Hepatic stellate cell (primary cell): Measurements from ENCODE around the gene TFPT.
A peak's percentile ranks its signal among the peaks of the same experiment; 100 is the strongest.
"Not testable (repeated sequence)": the region's sequence is repeated elsewhere in the genome, so short reads cannot be mapped to it uniquely, and the experiment has no call there.

Experiments
- DNase-seq: peaks from one replicate; pipeline ENCODE4 v3.0.0; 2011; ENCODE audit warnings: low spot score

The TFPT gene

DNA sequence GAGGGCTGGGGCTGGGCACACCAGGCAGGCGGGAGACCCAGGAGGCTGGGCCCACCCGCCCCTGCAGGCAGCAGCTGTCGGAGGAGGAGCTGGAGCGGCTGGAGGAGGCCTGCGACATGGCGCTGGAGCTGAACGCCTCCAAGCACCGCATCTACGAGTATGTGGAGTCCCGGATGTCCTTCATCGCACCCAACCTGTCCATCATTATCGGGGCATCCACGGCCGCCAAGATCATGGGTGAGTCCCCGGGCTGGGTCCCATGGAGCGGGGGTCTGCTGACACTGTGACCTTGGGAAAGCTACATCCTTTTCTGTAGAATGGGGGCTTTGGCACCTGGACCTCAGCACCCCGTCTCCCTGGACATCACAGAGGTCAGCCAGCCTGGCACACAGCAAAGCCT, 8.2 kb upstream of the TFPT start:
- DNase-seq: no peak

DNA sequence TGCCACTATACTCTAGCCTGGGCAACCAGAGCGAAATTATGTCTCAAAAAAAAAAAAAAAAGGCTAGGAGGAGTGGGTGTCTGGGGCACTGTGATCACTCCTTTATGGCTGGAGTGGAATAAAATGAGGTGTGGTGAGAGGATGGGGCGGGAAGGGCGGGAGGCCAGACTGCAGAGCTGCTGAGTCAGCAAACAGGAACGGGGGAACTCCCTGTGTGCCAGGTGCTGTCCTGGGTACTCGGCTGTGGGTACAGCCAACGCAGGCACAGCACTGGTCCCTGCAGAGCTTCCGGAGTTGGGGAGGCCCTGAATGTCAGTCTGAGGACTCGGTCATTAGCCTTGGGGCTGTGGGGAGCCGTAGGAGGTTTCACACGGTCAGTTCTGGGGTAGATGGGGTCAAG, 5.8 kb upstream of the TFPT start:
- no peak for DNase-seq

DNA sequence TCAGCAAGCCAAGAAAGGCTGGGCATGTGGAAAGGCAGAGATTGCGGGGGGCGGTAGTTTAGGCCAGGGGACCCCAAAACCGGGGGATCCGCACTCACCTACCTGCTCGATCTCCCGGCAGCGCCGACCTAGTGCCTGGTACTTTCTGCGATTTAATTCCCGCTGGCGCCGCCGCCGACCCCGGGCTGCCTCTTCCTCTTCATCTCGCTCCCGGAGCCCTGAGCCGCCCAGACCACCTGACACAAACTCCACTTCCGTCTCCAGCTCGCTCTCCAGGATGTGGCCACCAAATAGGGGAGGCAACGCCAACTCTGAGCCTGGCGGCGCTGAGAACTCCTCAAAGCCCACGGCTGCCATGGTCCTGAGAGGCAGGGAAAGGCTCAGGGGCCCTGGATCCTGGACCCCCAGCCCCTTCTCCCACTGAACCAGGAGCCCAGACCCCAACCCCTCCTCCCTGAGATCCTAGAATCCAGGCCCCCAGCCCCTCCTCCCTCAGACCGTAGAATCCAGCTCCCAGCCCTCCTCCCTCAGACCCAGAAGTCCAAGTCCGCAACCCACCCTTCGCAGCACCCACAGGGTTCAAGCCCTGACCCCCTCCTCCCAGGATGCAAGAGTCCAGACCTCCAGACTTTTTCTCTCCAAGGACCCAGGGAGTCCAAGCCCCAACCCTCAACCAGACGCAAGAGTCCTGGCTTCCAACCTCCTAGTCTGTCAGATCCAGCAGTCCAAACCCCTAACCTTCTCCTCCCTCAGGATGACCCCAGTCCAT, 933 bp downstream of the TFPT start:
- peak; percentile 63 for DNase-seq

DNA sequence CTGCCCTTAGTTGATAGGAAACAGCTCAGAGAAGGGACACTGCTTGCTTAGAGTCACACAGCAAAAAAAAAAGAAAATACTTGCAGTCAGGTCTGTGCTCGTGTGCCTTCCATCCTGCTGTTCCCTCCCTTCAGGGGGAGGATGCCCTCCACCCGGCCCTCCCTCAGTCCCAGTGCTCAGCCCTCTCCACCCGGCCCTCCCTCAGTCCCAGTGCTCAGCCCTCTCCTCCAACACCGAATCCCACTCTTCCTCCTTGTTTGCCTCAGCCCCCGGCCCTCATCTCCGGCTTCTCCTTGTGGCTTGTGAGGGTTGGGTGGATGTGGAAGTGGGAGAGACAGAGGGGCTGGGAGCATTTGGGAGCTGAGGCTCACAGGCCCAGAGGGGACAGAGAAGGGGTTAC, 5.8 kb downstream of the TFPT start:
- DNase-seq: no peak

DNA sequence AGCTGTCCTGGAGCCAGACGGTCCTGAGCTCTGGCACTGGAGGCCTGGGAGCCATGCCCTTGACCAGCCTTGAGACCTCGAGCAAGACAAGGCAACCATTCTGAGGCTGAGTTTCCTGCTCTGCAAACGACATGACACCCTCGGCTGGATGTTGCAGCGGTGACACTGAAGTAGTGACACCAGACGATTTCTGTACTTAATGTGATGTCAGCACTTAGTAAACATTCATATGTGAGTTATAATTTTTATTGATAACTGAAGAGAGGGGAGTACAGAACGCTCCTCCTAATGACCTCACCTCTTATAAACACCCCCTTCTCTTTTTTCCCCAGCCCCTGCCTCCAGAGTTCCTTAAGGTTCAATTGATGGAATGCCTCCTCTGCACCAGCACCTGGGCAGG, 7.0 kb downstream of the TFPT start:
- no peak for DNase-seq

DNA sequence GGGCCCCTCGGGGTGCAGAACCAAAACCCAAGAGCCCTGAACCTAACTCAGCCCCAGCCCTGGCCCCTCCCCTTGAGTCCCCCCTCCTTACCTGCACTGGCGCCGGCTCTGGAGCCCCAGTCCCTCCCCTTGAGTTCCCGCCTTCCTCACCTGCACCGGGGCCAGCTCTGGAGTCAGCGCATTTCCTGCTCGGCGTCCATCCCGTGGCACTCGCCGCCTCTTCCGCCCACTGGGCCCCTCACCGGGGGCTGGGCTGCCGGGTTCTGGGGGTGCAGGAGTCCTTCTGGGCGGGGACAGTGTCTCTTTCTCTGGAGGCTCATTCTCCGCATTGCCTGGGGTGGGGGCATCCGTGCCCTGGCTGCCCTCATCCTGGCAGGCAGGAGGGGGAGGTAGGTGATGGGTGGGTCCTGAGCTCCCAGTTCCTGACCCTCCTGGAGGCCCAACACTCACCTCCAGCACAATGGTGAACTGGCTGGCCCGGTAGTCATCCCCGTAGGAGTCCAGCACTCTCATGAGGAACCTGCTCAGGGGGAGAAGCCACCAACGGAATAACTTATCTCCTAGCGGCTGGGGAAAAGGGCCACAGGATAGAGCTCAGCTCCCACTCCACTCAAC, 7.5 kb downstream of the TFPT start:
- DNase-seq: no peak

DNA sequence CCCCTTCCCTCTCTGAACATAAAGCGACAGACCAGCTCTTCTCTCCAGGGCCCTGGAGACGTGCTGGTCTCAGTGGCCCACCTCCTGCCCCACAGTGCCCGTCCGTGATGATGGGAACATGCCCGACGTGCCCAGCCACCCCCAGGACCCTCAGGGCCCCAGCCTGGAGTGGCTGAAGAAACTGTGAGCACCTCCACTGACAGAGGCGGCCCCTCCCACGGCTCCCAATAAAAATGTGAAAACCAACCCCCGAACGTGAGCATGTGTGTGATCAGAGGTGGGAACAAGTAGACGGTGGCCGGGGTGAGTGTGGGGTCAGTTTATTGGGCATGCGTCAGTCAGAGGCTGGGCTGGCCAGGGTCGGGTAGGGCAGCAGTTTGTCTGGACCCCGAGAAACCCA, 8.7 kb downstream of the TFPT start:
- DNase-seq: no peak

DNA sequence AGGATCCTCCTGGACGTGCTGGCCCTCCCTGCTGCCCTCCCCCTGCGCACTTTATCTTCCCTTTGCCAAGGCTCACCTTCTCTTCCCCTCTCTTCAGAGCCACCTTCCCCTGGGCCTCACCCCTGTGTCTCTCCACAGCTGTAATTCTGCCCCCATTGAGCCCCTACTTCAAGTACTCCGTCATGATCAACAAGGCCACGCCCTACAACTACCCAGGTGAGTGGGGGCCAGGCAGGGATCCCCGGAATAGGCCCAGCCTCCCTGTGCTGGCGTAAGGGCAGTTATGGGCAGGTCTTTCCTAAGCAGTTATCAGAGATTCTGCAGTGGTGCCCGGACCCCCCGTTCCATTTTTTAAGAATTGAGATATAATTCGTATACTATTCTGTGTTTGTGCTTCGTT, 9.7 kb downstream of the TFPT start:
- no peak for DNase-seq

DNA sequence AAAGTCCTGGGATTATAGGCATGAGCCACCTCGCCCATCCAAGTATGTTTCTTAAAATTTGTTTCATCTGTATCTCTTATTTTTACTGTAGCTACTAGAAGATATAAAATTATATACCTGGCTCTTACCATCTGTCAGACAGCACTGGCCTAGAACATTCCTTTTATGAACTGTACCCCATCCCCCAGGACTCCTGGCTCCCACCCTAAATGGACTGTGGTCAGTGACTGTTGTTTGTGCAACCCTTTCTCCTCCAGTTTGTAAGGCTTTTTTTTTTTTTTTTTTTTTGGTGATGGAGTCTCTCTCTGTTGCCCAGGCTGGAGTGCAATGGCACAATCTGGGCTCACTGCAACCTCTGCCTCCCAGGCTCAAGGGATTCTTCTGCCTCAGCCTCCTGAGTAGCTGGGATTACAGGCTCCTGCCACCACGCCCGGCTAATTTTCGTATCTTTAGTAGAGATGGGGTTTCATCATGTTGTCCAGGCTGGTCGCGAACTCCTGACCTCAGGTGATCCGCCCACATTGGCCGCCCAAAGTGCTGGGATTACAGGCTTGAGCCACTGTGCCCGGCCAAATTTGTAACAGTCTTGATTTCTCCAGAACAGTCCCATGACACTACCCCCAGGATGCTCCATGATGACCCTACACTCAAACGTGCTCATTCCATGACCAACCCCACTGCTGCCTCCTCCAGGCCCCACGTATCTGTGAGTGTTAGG, 10.3 kb downstream of the TFPT start:
- no peak for DNase-seq

DNA sequence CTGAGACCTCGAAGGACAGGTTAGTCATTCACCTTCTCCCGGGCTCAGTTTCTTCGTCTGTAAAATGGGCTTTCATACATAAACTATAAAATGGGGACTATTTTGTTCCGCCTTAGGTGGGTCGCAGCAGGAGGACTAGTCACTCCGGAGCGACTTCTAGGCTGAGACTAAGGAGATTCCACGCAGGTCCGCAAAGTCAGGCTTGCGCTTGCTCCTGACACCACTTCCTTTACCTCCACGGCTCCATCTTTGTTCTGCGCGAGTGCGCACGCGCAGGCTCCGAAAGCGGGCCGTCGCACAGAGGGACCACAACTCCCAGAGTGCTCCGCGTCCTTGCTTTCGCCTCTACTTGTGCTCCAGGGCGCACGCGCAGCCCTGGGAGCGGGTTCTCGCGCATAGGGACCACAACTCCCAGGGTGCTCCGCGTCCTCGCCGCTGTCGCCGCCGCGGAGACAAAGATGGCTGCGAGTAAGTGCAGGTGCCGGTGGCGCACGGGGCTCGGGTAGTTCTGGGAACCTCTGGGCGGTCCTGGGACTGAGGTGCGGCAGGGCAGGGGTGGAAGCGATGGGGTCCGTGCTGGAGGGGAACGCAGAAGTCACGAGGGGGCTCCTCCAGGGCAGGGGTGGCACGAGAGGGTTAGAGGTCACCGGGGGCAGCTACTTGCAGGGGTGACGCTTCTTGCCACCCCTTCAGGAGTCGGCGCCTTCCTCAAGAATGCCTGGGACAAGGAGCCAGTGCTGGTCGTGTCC, 12.9 kb downstream of the TFPT start, which contains the start of gene NDUFA3:
Gene NDUFA3 (plus strand): TSS at position 435 of the 749 bp plus-strand sequence. CDS start 24 bp downstream, at position 459.
- DNase-seq: peak; percentile 100

DNA sequence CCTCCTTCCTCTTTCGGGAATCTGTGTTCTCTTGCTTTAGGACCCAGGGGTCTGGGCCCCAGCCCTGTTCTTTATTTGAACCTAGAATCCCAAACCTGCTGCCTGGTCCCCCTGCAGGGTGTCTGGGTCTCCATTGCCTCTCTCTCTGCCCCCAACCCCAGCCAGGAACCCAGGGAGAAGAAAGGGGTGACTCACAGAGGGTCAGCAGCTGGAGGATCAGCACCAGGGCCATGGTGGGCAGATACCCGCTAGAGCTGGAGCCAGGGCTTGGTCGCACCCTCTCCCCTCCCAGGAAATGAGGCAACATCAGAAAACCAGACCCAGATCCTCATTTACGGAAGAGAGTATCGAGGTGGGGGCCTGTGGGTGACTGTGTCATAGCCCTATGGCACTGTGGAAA, 14.9 kb downstream of the TFPT start, which contains the start of gene OSCAR:
Gene OSCAR (minus strand): TSS at position 243 of the 400 bp plus-strand sequence. CDS start 11 bp downstream, at position 232.
- DNase-seq: no peak

DNA sequence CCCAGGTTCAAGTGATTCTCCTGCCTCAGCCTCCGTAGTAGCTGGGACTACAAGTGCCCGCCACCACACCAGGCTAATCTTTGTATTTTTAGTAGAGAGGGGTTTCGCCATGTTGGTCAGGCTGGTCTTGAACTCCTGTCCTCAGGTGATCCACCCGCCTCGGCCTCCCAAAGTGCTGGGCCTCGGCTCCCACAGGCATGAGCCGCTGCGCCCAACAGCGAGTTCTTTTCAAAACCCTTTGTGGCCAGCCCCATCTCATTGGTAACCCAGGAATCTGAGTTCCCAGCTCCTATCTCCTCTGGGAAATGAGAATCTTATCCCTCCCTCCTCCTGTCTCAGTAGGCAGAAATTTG, 15.6 kb downstream of the TFPT start:
- DNase-seq: not testable (repeated sequence)

DNA sequence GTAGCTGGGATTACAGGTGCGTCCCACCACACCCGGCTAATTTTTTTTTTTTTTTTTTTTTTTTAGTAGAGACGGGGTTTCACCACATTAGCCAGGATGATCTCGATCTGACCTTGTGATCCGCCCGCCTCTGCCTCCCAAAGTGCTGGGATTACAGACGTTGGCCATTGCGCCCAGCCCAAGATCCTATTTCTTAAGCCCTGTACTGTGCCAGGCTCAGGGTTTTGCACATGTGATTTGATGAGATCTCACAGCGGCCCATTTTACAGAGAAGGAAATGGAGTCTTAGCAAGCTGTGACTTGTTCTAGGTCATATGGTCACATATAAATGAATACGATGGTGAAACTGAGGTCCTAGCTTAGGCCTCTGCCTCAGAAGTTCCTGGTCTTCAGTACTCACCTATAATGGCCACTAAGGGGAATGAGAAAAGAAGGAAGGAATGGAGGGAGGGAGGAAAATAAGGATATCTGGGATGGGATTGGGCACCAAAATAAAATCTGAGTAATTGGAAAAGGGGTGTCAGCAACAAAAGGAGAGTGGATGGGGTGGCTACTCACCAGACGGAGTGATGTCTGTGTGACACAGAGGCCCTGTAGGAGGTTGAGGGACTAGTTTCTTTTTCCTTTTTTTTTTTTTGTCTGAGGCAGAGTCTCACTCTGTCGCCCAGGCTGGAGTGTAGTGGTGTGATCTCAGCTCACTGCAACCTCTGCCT, 16.1 kb downstream of the TFPT start:
- no peak for DNase-seq

DNA sequence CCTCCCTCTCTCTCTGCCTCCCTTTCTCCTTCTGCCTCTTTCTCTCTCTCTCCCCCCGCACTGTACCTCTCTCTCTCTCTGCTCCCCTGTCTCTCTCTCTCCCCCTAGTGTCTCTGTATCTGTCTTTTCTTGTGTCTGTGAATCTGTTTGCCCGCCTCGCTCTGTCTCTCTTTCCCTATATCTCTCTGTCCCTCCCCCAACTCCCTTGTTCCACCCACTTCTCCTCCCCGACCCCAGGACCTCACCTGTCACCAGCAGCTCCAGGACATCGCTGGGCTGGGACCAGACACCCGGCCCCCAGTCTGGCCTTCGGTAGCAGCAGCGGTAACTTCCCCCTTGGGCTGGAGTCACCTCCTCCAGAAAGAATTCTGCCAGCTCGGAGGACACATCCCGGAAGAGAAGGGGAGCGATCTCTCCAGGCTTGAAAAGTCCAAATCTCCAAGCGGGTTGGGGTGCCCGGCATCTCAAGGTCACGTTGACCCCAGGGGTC, 18.8 kb downstream of the TFPT start:
- peak; percentile 44 for DNase-seq

DNA sequence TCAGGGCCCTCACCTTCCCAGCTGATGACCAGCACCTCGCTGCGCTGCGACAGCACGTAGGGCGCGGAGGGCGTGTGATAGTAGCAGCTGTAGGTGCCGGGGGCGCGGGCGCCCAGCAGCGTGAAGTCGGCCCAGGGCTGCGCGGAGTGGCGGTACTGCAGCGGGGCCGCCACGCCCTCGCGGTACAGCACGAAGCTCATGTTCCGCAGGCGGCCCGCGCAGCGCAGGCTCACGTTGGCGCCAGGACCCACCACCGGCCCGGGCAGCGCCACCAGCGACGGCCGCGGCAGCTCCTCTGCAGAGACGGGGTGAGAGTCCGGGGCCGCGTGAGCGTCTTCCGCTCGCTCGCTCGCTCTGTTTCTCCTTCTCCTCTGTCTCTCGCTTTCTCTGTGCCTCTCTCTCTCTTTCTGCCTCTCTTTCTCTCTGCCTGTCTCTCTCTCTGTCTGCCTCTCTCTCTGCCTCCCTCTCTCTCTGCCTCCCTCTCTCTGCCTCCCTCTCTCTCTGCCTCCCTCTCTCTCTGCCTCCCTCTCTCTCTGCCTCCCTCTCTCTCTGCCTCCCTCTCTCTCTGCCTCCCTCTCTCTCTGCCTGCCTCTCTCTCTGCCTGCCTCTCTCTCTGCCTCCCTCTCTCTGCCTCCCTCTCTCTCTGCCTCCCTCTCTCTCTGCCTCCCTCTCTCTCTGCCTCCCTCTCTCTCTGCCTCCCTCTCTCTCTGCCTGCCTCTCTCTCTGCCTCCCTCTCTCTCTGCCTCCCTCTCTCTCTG, 19.4 kb downstream of the TFPT start:
- DNase-seq: peak; percentile 68

DNA sequence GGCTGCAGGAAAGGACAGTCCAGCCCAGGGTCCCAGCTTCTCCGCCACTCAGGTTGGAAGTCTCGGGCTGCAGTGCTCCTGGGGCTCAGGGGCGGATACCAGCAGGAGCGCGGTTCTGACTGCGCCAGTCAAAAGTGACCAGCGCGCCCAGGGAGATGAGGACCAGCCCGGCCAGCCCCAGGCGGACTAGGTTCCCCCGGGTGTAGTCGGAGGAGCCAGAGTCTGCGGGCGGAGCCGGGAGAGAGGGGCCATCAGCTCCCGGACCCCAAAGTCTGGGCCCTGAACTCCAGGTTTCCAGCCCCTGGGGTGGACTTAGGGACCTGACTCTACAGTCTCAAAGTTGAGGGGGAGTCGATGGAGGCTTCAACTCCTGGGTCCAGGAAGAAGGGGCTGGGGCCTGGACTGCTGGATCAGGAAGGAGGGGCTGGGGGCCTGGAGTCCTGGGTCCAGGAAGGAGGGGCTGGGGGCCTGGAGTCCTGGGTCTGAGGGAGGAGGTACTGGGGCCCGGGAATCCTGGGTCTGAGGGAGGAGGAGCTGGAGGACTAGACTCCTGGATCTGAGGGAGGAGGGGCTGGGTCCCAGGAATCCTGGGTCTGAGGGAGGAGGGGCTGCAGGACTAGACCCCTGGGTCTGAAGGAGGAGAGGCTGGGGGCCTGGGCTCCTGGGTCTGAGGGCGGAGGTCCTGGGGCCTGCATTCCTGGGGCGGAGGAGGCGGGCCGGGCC, 20.2 kb downstream of the TFPT start:
- no peak for DNase-seq

DNA sequence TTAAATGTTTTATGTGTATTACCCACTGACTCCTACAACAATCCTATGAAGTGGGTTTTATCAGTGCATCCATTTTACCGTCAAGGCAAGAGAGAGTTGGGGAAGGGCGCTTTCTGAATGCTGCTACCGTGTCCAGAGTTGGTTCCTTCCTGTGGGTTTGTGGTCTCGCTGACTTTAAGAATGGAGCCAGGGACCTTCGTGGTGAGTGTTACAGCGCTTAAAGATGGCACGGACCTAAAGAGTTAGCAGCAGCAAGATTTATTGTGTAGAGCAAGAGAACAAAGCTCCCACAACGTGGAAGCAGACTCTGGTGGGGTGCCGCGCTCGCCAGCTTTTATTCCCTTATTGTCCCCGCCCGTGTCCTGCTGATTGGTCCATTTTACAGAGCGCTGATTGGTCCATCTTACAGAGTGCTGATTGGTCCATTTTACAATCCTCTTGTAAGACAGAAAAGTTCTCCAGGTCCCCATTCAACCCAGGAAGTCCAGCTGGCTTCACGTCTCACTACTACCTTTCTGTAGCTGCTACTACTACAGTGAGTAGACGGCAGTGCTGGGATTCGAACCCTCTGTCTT, 20.9 kb downstream of the TFPT start:
- no peak for DNase-seq

DNA sequence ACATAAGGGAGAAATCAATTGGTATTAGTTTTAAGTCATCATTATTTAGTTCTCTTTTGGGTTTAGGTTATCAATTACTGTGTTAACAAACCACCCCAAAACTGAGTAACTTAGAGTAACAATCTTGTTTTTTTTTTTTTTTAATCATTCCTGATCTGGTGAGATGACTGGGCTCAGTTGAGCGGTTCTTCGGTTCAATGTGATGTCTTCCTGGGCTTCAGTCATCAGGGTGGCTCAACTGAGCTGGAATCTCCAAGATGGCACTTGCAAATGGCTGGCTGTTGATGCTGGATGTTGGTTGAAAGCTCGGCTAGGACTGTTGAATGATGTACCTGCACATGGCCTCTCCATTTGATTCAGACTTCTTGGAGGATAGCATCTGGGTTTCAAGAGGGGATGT, 31.0 kb downstream of the TFPT start:
- no peak for DNase-seq

DNA sequence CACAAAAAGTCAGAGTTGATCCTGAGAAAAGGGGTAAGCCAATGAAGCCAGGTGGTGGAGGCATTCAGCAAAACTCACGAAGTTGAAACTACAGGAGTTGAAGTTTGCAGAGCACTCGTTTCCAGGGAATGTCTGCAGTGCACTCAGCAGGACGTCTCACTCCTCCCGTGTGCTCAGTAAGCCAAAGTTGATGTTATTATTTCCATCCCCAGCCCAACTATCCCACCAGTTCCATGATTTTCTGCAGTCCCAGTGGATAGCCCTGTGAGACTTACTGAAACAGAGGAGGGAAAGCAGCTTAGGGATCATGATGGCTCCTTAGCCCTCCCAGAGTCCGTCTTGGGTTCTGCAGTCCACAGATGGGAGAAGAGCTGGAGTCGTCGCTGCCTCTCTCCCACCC, 34.4 kb downstream of the TFPT start, which contains the start of gene TARM1:
Gene TARM1 (minus strand): TSS at position 334 of the 400 bp plus-strand sequence. CDS start 25 bp downstream, at position 309.
- DNase-seq: no peak

DNA sequence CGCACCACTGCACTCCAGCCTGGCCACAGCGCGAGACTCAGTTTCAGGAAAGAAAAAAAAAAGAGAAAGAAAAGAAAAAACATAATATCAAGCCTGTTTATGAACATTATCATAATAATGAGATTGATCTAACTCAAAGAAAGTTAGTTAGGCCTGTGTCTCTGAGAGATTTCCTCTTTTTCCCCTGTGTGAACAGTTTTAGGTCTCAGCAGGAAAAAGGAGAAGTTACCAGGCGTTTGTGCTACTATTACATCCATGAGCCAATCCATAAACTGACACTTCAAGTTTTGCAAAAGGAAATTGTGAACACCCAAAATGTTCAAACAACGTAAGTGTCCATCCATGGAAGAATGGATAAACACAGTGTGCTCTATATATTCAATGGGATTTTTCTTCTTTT, 38.1 kb downstream of the TFPT start:
- no peak for DNase-seq
